HG03025 (cell line): ENCODE results near the gene SMIM35.

Experiments
- ATAC-seq: cut with Tn5 transposase; IDR thresholded peaks from one replicate; pipeline ENCODE4 v1.9.1; 2021; ENCODE audit warnings: mild to moderate bottlenecking, moderate library complexity; ENCODE audit not compliant: unreplicated experiment, low FRiP score

Gene SMIM35

GRCh38 chr11:118060081-118060661 lies 26.6 kb downstream of the SMIM35 start:
- ATAC-seq = no peak

DNA sequence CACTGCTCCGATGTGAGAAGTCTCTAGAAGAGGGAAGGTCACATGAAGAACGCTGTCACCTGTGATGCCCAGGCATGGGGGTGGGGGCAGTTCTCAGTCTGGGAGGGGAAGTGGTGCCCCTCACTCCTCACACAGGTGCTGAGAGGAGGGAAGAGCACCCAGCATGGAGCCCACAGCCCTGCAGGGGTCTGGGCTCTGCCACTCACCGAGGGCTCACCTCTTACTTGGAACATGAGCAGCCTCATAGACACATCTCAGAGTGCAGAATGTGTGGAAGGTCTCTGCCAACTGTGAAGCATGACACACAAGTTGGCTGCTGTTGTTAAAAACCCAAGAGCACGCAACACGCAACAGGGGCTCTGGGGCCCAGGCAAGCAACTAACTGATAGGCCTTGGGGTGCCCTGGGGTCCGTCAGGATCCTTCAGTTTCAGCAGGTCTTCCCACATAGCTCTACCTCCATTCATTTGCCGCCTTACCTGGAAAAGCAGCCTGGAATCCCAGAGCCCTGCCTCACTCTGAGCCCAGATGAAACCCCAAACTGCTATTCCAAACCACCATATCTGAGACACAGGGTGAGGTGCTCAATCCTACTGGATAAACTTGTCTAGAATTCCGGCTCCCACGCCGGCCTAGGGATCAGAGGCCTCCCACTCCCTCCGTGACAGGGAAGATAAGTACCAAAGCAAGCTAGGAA lies 27.4 kb downstream of the SMIM35 start:
- no peak for ATAC-seq

GRCh38 chr11:118058311-118059245 lies 28.2 kb downstream of the SMIM35 start:
- ATAC-seq = no peak

- ATAC-seq = no peak
These were observed 29.3 kb downstream of the SMIM35 start for GRCh38 chr11:118057251-118058145.

DNA sequence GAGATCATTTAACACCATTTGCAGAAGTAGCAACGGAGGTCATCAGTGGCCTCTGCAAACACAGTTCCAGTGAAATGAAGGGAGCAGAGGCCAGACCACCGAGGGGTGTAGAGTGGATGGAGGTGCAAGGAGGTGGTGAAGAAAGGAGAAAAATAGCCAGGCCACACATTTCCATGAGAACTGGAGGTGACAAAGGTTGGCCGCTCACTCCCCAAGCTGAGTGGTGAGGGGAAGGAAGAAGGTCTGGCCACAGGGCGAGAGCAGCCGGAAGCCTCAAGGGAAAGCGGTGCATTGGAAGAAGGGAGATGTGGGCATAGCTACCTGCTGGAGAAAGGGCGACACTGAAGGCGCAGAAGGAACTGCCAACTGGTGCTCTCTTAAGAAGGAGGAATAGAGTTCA lies 30.0 kb downstream of the SMIM35 start:
- ATAC-seq = no peak

GRCh38 chr11:118055966-118056365 lies 30.8 kb downstream of the SMIM35 start:
- ATAC-seq = no peak

DNA sequence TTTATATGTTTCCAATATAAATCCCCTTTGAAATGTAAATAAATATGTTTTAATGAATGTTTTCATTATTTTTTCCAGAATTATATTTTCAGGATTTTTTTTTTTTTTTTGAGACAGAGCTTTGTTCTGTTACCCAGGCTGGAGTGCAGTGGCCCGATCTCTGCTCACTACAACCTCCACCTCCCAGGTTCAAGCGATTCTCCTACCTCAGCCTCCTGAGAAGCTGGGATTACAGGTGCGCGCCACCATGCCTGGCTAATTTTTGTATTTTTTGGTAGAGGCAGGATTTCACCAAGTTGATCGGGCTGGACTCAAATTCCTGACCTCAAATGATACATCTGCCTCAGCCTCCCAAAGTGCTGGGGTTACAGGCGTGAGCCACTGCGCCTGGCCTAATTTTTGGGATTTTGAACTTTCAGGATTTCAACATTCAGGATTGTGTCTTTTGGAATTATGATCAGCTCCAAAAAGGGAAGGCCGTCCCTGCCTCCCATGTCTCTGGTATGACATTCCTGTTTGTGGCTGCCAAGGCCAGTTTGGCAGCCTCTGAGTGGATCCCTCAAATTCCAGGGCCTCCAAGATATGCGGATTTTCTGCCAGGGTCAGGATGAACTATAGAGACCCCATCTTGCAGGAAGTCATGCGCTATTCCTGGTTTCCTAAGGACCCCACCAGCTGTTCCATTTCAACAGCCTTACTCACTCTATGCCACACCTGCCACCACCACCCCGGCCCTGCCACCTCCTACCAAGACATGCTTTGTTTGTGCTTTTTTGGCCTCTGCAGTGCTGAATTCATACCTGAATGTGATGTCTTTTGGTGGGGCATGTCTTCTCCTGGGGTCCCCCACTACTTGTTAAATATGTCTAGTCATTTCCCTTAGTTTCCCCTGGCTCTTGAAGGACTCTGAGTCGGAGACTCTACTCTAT lies 31.8 kb downstream of the SMIM35 start:
- no peak for ATAC-seq

GRCh38 chr11:118052581-118053206 lies 34.1 kb downstream of the SMIM35 start:
- ATAC-seq = no peak

DNA sequence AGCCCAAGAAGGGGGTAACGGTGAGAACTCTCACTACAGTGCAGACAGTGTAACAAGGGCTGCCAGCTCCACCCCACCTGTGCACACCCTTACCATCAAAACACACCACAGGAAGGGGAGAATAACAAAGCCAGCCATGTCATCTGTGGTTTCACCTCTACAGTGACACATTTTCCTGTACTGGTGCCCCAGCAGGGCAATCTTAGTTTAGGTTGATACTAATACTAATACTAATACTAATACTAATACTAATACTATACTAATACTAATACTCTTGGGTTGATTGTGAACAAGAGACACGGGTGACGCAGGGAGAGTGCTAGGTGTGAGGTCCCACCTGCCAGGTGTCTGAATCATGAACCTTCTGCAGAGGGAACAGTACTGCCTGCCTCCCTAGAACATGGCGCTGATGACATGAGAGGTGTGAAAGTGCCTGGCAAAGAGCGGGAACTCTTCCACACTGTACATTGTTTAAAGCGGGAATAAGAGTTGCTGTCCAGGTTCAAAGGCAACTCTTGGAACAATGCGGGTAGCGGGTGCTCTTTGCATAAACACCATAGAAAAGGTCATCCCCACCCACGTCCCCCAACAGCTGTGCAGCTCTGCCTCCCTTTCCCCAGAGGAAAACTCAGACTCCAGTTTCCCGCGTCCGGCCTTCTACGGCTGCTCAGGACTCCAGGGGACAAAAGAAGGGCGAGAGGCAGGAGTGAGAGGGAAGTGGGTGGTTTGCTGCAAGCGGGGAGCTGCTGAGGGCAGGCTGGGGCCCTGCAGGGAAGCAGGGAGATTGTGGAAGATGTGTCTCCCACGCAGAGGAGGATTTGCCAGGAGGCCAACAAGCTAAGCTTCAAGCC lies 34.9 kb downstream of the SMIM35 start:
- no peak for ATAC-seq

- no peak for ATAC-seq
These were observed 35.6 kb downstream of the SMIM35 start for GRCh38 chr11:118051136-118051610.

DNA sequence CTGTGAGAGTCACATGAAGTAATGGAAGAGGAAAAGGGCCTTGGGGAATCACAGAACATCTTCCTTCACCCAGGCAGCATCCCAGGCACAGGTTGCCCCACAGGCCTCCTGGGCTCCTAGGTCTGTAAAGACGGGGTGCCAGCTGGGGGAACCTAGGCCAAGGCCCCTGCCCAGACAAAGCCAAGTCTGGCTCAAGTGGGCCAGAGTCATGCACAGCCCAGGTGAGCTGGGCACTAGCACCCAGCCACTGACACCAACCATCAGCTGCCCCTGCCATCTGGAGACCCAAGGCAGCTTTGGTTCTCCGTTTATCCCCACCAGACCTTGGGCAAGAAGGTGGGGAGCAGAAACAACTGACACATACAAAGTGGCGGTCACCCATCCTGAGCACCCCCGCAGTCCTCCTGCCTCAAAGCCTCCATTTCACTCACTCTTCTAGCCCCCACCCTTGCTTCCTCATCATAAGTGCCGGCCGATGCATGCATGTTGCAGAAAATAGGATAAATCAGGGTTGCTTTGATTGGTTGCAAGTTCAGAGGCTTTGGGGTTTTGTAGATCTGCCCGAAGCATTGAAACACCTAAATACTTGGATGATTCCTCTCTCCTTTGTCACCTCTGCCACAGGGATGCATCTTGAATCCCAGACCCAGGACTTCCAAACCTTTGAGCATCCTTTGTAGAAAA lies 36.4 kb downstream of the SMIM35 start:
- ATAC-seq = no peak

GRCh38 chr11:118049771-118050170 lies 37.0 kb downstream of the SMIM35 start:
- ATAC-seq = no peak

DNA sequence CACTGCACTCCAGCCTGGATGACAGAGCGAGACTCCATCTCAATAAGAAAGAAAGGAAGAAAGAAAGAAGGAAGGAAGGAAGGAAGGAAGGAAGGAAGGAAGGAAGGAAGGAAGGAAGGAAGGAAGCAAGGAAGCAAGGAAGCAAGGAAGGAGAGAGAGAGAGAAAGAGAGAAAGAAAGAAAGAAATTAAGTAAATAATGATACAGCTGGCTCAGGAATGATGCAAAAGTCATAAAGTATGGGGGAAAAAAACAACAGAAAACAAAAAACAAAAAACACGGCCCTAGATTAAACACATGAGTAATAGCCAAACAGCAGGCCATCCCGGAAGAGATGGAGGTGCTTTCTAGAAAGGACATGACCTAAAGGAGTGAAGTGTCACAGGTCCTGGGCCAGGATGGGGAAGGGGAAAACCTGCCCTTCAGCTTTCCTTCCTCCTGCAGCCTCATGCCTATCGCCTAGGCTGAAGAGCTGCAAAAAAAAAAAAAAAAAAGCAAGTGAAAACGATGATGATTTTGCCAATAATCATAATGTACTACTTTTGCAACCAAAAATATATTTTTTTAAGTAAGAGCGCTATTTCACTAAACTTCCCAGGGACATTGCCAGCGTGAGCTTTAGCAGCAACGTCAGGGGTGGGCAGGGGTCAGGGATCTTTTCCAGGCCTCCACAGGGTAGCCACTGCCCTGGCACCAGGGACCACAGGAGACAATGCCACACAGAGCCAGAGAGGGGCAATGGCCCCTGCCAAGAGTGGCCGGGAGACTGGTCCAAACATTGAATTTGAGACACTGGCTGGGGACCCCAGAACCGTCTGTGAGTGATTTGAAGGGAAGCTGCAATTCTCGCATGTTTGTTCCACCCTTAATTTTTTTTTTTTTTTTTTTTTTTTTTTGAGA lies 38.0 kb downstream of the SMIM35 start:
- no peak for ATAC-seq

DNA sequence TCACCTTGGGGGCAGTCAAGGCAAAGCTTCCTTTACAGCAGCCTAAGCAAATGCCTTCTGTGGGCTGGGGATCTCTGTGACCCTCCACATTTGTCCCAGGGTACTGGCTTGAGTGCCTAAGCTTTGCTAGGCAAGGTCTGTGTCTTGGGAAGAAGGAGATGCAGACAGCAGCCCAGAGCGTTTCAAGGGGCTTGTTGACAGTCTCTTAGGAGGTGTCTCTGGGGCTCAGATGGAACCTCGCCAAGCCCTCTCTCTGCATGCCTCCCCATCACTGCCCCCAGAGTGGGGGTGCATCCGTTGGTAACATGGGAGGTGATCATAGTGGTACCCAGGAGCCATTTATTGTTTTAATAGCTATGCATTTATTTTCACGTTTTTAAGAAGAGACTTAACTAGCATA lies 39.0 kb downstream of the SMIM35 start:
- no peak for ATAC-seq

DNA sequence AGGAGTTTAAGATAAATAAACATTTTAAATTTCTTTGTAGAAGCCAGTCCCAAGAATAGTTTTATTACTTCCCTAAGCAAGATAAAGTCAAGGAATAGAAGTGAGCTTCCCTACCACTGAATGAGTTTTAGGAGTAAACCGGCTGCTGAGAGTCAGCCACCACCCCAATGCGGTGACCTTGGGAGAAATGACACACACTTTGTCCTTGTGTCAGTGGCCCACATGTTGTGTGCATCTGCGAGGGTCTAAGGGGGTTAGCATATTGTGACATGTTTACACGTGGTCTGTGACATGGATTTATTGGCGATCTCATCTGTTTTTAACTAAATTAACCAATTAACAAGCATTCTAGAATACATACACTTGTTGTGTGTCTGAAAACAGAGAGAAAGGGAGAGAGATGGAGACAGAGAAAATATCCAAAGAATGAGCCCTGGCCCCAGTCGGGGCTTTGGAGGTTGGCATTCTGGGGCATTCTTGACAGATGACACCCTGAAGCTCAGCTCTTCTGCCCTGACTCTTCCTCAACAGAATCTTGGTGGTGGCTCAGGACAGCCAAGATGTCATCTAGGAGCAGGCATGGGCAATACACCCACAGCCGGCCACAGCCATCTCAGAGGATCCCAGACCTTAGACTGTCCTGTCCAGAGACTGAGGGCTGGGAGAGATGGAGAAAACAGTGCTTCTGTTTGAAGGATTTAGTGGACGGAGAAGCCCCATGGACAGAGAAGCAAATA lies 39.6 kb downstream of the SMIM35 start:
- no peak for ATAC-seq
